IMR-90 (cell line): ENCODE measurements around the gene DBF4B.

Experiments used
- FOS ChIP-seq: fragments of 150-350 bp; IDR thresholded peaks from 2 replicates; pipeline ENCODE4 v1.6.1; 2016; ENCODE audit warnings: low read depth, low read length
- TF ChIP-seq, protein P1 (sequence below): conservative IDR thresholded peaks from 2 replicates; pipeline ENCODE4 v1.5.1; 2012; ENCODE audit warnings: mild to moderate bottlenecking, low read depth, low read length, improper control_type of control experiment

DNA sequence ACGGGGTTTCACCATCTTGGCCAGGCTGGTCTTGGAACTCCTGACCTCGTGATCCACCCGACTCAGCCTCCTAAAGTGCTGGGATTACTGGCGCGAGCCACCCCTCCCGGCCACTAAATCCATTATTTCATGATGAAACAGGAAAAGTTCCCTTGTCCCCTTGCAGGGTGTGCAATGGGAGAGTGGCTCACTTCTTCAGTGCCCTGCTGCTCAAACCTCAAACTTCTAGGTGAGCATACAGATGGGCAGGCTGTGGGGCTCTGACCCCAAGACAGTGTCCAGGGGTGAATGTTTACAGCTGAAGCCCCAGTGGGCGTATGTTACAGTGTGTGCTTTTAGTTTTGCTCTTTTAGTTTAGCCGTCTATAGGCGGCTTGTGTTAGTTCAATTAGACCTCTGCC lies 87.0 kb downstream of the DBF4B start:
- TF ChIP-seq, protein P1, sequence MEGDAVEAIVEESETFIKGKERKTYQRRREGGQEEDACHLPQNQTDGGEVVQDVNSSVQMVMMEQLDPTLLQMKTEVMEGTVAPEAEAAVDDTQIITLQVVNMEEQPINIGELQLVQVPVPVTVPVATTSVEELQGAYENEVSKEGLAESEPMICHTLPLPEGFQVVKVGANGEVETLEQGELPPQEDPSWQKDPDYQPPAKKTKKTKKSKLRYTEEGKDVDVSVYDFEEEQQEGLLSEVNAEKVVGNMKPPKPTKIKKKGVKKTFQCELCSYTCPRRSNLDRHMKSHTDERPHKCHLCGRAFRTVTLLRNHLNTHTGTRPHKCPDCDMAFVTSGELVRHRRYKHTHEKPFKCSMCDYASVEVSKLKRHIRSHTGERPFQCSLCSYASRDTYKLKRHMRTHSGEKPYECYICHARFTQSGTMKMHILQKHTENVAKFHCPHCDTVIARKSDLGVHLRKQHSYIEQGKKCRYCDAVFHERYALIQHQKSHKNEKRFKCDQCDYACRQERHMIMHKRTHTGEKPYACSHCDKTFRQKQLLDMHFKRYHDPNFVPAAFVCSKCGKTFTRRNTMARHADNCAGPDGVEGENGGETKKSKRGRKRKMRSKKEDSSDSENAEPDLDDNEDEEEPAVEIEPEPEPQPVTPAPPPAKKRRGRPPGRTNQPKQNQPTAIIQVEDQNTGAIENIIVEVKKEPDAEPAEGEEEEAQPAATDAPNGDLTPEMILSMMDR: no peak
- TF ChIP-seq FOS: no peak
